NCI-H2227 treated with DMSO at 0.1 percent for 48 hours (cell line): ENCODE results near the gene RAP1GAP2.
"Not testable (repeated sequence)": the region's sequence is repeated elsewhere in the genome, so short reads cannot be mapped to it uniquely, and the experiment has no call there.

Source experiments
- DNase-seq: peaks from one replicate; lab custom pipeline; 2025; lab: John Stamatoyannopoulos, UW

RAP1GAP2 gene

GRCh38 chr17:2883544-2884213 lies 87.4 kb downstream of the RAP1GAP2 start:
- no peak for DNase-seq

GRCh38 chr17:2885733-2886132 lies 89.5 kb downstream of the RAP1GAP2 start:
- DNase-seq = no peak

- DNase-seq = no peak
These were observed 92.1 kb downstream of the RAP1GAP2 start for GRCh38 chr17:2888326-2888725.

GRCh38 chr17:2889256-2889655 lies 93.0 kb downstream of the RAP1GAP2 start:
- no peak for DNase-seq

- not testable (repeated sequence) for DNase-seq
These were observed 94.5 kb downstream of the RAP1GAP2 start for GRCh38 chr17:2890778-2891177.

GRCh38 chr17:2892305-2892971 lies 96.2 kb downstream of the RAP1GAP2 start:
- no peak for DNase-seq

GRCh38 chr17:2893422-2893914 lies 97.2 kb downstream of the RAP1GAP2 start:
- DNase-seq = no peak

- DNase-seq = no peak
These were observed 98.5 kb downstream of the RAP1GAP2 start for GRCh38 chr17:2894782-2895181.

- no peak for DNase-seq
These were observed 101.4 kb downstream of the RAP1GAP2 start for GRCh38 chr17:2897605-2898004.

- DNase-seq = no peak
These were observed 102.2 kb downstream of the RAP1GAP2 start for GRCh38 chr17:2898255-2898926.

GRCh38 chr17:2899906-2900305 lies 103.7 kb downstream of the RAP1GAP2 start:
- DNase-seq = no peak

- no peak for DNase-seq
These were observed 104.6 kb downstream of the RAP1GAP2 start for GRCh38 chr17:2900842-2901241.

GRCh38 chr17:2901582-2901981 lies 105.3 kb downstream of the RAP1GAP2 start:
- no peak for DNase-seq

GRCh38 chr17:2902546-2902945 lies 106.3 kb downstream of the RAP1GAP2 start:
- DNase-seq = no peak

GRCh38 chr17:2903193-2903974 lies 107.1 kb downstream of the RAP1GAP2 start:
- no peak for DNase-seq

GRCh38 chr17:2904135-2904534 lies 107.9 kb downstream of the RAP1GAP2 start:
- no peak for DNase-seq

GRCh38 chr17:2905269-2905668 lies 109.0 kb downstream of the RAP1GAP2 start:
- DNase-seq = no peak

- no peak for DNase-seq
These were observed 109.7 kb downstream of the RAP1GAP2 start for GRCh38 chr17:2905696-2906501.

GRCh38 chr17:2906901-2907300 lies 110.7 kb downstream of the RAP1GAP2 start:
- DNase-seq = no peak

GRCh38 chr17:2909175-2909845 lies 113.1 kb downstream of the RAP1GAP2 start:
- no peak for DNase-seq

- DNase-seq = no peak
These were observed 113.6 kb downstream of the RAP1GAP2 start for GRCh38 chr17:2909846-2910234.
